A673 (cell line): Measurements from ENCODE around the gene DLGAP1. TPM values are rescaled to one million over a fixed set of nuclear protein-coding genes. Genes with fewer than 3 reads are reported as not detected.

Source experiments
- BruUV-seq: library from RNA; stranded (reverse); fragments of 400-500 nt; replicated peaks from 2 replicates; lab custom pipeline; 2021; lab: Mats Ljungman, UMichigan
- CTCF ChIA-PET: fragments of 300-600 bp; sonication (Branson Sonifier 250); formaldehyde crosslinking; loops from one replicate; lab custom pipeline; 2022; ENCODE audit warnings: antibody characterized with exemption; lab: Charles Lee
- POLR2A ChIA-PET: fragments of 300-600 bp; sonication (Branson Sonifier 250); formaldehyde crosslinking; loops from one replicate; lab custom pipeline; 2022; ENCODE audit warnings: antibody characterized with exemption; ENCODE audit not compliant: low non-redundant PET; lab: Charles Lee
- DNase-seq: peaks from one replicate; pipeline ENCODE4 v3.0.0-alpha.2; 2015; ENCODE audit warnings: low spot score
- H3K27ac ChIP-seq: fragments of 200-600 bp; sonication (generic); 2 replicates; pipeline ENCODE4 v1.5.1; 2016; ENCODE audit warnings: mixed run types, low read depth, mild to moderate bottlenecking, mixed read lengths, antibody characterized with exemption, low read length; ENCODE audit not compliant: poor library complexity, severe bottlenecking
- H3K27me3 ChIP-seq: fragments of 200-600 bp; sonication (generic); replicated peaks from 2 replicates; pipeline ENCODE4 v1.6.1; 2017; ENCODE audit warnings: mixed run types, low read depth, mild to moderate bottlenecking, mixed read lengths, antibody characterized with exemption, low read length; ENCODE audit not compliant: insufficient read depth, poor library complexity
- H3K36me3 ChIP-seq: fragments of 200-600 bp; sonication (generic); 2 replicates; pipeline ENCODE4 v1.6.1; 2016; ENCODE audit warnings: mixed run types, mild to moderate bottlenecking, mixed read lengths, antibody characterized with exemption, low read length; ENCODE audit not compliant: insufficient read depth, poor library complexity, severe bottlenecking
- H3K4me1 ChIP-seq: fragments of 200-600 bp; sonication (generic); 2 replicates; pipeline ENCODE4 v1.6.1; 2017; ENCODE audit warnings: mixed run types, mild to moderate bottlenecking, mixed read lengths, antibody characterized with exemption, low read length; ENCODE audit not compliant: insufficient read depth, poor library complexity, severe bottlenecking
- H3K4me3 ChIP-seq: fragments of 200-600 bp; sonication (generic); 2 replicates; pipeline ENCODE4 v1.5.1; 2016; ENCODE audit warnings: low read depth, mixed run types, mild to moderate bottlenecking, mixed read lengths, low read length; ENCODE audit not compliant: poor library complexity, severe bottlenecking
- H3K9me3 ChIP-seq: fragments of 200-600 bp; sonication (generic); 2 replicates; pipeline ENCODE4 v1.6.1; 2016; ENCODE audit warnings: mixed run types, low read depth, mild to moderate bottlenecking, mixed read lengths, antibody characterized with exemption, low read length; ENCODE audit not compliant: poor library complexity, severe bottlenecking
- CTCF ChIP-seq: fragments of 300-800, 200-600 bp; sonication (generic); conservative IDR thresholded peaks from 2 replicates; pipeline ENCODE4 v1.5.1; 2017; ENCODE audit warnings: low read depth, mild to moderate bottlenecking, antibody characterized with exemption, low read length, moderate library complexity, mixed read lengths
- EZH2 ChIP-seq: fragments of 200-600 bp; sonication (generic); IDR thresholded peaks from 2 replicates; pipeline ENCODE4 v1.6.1; 2017; ENCODE audit warnings: borderline replicate concordance, low read depth, mild to moderate bottlenecking, mixed read lengths, antibody characterized with exemption, low read length; ENCODE audit not compliant: poor library complexity, severe bottlenecking
- intact Hi-C: fragments of 100-400 bp; cut with micrococcal nuclease; formaldehyde crosslinking; loops from one replicate; pipeline ENCODE4 v1.10.0; 2022; ENCODE audit not compliant: unreplicated experiment
- total RNA-seq: library from RNA; stranded (reverse); gene quantifications from 2 replicates; pipeline ENCODE4 v1.2.3, GENCODE V29; 2021

The DLGAP1 gene
- total RNA-seq, 1 experiment from 2014 or later, result 135 TPM

- Histone ChIP-seq H3K27me3 (no peaks in the 10 kb centered on the region), H3K27ac (peak overlapping the region; percentile 13), H3K4me3 (no peak overlapping the region), H3K4me1 (peaks cover 43% of the 10 kb centered on the region), H3K36me3 (peaks cover 39% of the 10 kb centered on the region), H3K9me3 (no peaks in the 10 kb centered on the region)
- no peak for TF ChIP-seq EZH2
- TF ChIP-seq CTCF, result no peak
- intact Hi-C loops, result no loop called here
- POLR2A ChIA-PET, result no interaction called here
- CTCF ChIA-PET, result no interaction called here
- DNase-seq, result no peak
- BruUV-seq, result no TSS peak
Observed at GRCh38 chr18:3726238-3726951, 728.7 kb downstream of the DLGAP1 start.

GRCh38 chr18:3725115-3725514, 730.0 kb downstream of the DLGAP1 start:
- Histone ChIP-seq H3K36me3 (peaks cover 42% of the 10 kb centered on the region), H3K27ac (peak overlapping the region; percentile 13), H3K4me3 (no peak overlapping the region), H3K27me3 (no peaks in the 10 kb centered on the region), H3K4me1 (peaks cover 54% of the 10 kb centered on the region), H3K9me3 (no peaks in the 10 kb centered on the region)
- ChIA-PET POLR2A (interaction anchor here (0.6 kb wide), 1 partner anchor 807 kb away, joined by 3 read pairs; no protein-coding TSS in a partner anchor), CTCF (no interaction called here)
- DNase-seq, result no peak
- intact Hi-C loops, result no loop called here
- no peak for TF ChIP-seq CTCF
- no peak for TF ChIP-seq EZH2
- no TSS peak for BruUV-seq

GRCh38 chr18:3723554-3723953, 731.6 kb downstream of the DLGAP1 start:
- Histone ChIP-seq H3K36me3 (peaks cover 40% of the 10 kb centered on the region), H3K4me1 (peaks cover 54% of the 10 kb centered on the region), H3K27me3 (no peaks in the 10 kb centered on the region), H3K4me3 (no peak overlapping the region), H3K9me3 (no peaks in the 10 kb centered on the region), H3K27ac (peak overlapping the region; percentile 88)
- intact Hi-C loops, result no loop called here
- DNase-seq, result no peak
- POLR2A ChIA-PET, result no interaction called here
- TF ChIP-seq CTCF (no peak), EZH2 (no peak)
- BruUV-seq, result no TSS peak
- CTCF ChIA-PET, result no interaction called here
